CD4-positive, alpha-beta T cell treated with Interleukin-17A for 1 hour (primary cell): ENCODE measurements around the gene DHX29.

Experiments
- DNase-seq: peaks from one replicate; pipeline ENCODE4 v3.0.0-alpha.2; 2020

Gene DHX29

DNA sequence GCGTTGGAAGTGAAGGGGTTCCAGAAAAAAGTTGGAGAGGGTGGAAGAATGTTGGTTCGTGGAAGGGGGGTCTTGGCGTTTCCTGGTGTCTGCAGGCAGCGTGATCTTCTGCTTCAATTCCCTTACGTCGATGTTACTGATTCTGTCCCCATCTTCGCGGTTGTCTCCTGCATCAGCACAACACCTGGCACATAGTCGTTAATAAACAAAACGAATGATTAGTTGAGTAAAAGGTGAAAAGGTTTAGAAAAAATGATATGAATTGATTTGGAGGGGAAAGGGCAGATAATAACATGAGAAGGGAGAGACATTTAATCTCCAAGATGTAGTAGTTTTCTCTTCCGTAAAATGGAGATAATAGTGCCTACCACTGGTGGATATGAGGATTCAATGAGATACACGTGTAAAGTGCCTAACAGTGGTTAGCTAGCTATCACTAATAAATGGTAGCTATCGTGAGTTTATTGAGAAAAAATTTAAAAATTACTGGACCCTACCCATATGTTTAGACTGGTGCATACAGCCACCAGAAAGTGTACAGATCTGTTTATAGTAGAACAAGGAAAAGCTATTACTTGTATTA is 851 bp upstream of the DHX29 start:
- DNase-seq, result peak; percentile 38

DNA sequence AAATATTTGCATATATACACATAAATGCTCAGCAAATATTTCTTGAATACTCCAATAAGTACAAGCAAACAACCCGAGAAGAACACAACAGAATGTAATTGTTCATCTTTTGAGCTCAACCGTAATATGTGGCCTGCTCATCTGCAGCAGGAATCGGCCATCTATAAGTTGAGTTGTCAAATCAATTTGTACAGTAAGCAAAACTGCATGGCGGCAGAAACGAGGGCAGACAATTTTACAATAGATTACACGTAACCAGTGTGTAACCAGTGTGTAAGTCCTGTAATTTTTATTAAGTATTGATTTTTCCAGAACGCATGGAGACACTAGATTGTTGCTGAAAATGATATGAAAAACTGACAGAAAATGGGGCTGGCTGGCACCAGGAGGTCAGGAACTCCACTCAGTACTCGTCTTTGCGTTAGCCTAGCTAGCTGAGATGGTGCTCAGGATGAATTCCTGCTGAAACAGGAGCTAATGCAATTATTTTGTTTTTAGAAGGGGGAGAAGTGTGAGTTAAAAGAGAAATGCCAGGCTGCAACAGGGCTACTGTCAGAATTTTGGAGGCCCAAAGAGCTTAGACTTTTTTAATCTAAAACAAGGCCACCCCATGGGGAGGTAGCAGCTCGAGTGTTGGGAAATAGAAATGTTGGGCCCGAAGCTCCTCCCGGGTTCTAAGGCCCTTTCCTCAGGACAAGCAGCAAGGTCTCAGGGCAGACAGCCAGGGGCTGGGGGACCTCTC is 682 bp downstream of the DHX29 start:
- DNase-seq, result no peak

DNA sequence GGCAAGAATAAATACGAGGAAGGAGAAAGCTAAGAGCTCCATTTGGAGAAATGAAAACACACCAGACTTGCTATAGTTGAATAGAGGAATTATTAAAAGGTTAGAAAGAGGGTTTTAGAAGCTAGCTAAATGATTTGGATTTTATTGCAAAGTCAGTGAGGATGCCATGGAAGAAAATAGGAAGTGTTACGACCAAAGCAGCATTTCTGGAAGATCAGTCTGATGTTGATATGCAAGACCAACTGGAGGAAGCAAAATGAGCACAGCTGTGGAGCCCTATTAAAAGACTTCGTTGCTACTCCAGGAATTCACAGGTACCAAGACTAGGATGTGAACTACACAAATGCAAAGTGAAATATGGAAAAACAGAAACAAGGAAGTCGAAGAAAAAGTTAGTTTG is 2.1 kb downstream of the DHX29 start:
- DNase-seq, result no peak

DNA sequence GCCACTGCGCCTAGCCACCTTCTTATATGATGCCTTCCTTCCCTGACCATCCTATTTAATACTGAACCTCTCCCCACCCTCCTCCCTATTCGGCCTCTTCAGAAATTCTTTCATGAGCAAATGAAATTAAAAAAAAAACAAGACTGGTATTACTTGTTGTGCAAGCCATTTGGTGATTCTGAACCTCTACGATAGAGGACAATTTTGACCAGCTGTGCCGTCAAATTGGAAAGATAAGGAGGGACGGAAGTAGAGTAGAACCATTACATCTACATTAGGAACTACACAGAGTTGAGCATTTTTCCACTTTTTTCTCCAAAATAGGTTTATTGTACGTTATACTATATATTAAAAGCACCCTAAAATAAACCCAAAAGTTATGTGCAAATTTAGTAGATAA is 2.9 kb downstream of the DHX29 start:
- DNase-seq, result no peak

DNA sequence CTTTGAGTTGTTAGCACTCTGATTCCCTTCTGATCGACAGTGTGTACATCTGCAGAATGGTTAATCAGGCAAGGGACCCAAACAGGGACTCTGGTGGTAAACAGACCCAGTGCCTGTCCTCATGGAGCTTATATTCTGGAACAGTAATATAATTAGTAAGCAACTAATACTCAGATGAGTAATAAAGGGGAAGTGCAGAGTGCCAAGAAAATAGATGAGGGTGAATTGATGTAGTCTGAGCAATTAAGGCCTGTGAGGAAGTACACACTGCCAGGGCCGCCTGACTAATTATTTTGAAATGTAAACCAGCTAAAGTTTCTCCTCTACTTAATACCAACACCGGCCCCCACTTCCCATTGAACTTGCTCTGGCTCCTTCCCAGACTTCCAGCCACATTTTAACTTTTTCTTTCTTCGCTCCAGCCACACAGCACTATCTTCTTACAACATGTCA is 4.2 kb downstream of the DHX29 start:
- DNase-seq, result no peak

DNA sequence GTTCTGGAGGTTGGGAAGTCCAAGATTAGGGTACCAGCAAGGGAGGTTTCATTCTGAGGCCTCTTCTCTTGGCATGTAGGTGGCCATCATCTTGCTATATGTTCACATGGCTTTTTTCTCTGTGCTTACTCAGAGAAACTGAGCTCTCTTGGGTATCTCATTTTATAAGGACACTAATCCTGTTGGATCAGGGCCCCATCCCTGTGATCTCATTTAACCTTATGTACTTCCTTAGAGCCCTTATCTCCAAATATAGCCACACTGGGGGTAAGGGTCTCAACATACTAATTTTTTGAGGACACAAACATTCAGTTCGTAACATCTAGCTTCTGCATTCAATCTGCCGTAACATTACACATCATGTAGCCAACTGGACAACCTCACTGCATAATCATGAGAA is 6.6 kb downstream of the DHX29 start:
- DNase-seq, result no peak

DNA sequence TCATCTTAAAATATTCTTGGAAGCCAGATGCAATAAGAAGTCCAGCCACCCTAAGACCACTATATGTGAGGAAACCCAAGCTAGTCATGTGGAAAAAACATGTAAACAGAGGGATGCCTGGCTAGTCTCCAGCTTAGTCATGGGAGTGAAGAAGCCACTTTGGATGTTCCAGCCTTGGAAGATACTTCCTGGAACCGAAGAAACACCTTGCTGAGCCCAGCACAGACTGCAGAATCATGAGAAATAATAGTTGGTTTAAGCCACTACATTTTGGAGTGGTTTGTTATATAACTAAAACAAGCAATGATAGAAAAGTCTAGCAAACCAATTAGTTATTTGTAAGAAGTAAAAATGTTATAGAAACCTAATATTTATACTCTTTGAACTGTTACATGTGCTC is 12.6 kb downstream of the DHX29 start:
- no peak for DNase-seq

DNA sequence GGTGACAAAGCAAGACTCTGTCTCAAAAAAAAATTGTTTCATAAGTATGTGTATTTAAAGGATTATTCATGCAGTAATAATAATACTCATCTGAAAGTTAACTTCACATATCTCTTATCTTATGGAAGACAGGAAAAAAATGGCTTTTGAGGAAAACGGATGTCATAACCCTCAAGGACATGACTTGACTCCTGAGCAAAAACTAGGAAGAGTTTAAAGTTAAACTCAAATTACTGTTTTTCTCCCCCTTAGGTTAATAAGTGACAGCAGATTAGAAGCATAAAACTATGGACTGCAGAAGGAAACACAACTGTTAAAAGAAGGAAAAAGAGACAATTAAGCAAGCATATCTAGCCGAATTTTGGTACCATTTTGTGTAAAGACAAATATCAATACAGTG is 16.5 kb downstream of the DHX29 start:
- DNase-seq, result no peak

DNA sequence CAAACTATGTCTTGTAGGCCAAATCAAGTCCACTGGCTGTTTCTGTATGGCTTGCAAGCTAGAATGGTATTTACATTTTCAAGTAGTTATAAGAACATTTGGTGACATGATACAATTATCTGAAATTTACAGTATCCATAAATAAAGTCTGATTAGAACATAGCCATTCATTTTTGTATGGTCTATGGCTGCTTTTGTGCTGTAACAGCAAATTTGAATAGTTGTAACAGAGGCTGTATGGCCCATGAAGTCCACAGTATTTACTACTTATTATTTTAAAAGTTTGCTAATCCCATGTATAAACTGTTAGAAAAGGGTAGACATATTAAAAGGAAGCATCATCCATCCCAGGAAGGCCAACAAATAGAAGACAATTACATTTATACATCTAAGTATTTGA is 17.7 kb downstream of the DHX29 start:
- no peak for DNase-seq

DNA sequence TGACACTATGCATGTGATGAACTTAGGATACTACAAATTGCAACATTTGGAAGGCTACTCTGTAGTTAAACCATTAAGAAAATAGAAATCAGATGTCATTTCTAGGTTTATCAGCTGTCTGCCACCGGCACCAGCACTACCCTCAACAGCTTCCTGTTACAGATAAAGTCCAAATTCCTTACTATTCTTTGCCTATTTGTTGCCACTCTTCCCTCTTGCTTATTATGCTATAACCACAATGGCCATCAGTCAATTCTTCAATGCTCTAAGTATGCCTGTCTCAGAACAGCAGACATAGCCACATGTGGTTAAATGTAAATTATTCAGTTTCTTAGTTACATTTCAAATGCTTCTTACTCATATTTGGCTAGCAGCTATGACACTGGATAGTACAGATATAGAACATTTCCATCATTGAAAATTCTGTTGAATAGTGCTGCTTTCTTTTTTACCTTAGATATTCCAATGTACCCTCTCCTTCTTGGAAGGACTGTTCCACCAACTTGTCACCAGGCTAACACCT is 21.0 kb downstream of the DHX29 start:
- DNase-seq, result no peak

DNA sequence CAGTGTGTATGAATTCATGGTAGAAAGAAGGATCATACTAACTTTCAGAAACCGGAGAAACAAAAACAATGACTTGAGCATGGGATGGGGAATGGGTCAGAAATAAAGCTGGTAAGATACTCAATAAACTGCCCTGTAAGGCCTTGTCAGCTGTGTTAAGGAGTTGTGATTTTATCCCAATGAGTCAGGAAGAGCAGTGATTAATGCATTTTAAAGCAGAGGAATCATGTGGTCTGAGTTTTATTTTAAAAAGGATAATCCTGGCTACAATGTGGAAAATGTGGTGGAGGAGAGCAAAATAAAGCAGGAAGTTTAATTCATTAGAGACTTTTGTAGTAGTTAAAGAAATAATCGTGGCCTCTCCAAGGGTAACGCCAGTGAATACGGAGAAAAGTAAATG is 28.7 kb downstream of the DHX29 start:
- no peak for DNase-seq

DNA sequence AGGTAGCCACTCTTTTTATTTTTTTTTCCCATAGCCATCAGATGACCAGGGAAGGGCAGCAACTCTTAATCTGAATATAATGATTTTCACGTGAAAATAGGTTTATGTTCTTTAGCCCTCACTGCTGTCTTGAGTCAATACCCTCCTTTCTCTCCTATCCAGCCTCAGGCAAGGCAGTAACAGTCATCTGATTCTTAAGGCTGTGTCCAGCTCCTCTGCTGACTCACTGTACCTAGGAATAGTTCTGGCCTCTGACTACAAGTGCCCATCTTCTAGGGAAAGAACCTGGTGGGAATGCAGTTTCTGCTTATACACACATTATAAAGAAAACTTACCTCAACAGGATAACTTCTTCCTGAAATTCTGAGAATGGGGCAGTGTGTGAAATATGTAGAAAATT is 30.7 kb downstream of the DHX29 start:
- DNase-seq, result no peak

DNA sequence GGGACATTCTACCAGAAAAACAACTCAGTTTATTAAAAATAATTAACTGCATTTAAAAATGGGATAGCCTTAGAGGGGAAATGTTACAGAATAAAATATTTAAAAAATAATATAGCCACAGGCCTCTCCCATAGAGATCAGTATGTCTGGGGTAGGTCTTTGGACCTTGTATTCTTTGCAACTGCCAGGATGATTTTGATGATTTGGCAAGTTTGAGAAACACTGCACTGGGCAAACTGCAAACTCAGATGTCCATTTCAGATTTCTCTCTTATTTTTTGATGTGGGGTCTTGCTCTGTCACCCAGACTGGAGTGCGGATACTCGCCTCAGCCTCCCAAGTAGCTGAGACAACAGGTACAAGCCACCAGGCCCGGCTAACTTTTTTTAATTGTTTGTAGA is 49.2 kb downstream of the DHX29 start:
- no peak for DNase-seq

DNA sequence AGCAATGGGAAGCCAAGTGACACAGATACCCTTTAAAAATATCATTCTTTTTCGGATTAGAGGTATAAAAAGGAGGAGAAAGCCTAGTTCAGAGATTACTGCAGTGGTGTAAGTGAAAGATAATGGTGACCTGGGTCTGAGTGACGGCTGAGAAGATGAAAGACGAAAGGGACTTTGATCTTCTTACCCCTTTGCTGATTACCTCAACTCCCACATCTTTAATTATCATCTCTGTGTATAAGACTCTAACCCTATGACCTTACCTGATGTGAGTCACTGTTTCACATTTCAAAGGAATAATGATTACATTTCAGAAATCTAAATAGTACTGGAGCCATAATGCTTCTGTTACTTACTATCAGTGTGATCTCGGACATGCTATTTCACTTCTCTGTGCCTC is 52.7 kb downstream of the DHX29 start:
- no peak for DNase-seq

DNA sequence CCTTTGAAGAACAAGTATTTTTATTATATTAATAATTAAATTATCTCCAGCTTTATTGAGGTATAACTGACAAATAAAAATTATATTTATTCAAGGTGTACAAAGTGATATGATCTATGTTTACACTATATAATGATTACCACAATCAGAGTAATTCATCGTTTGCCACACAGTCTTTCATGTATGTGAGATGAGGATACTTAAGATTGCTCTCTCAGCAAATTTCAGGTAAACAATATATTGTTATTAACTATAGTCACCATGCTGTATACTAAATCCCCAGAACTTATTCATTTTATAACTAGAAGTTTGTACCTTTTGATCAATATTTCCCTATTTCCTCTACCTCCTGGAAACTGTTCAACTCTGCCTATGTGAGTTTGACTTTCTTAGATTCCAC is 57.4 kb downstream of the DHX29 start:
- no peak for DNase-seq

DNA sequence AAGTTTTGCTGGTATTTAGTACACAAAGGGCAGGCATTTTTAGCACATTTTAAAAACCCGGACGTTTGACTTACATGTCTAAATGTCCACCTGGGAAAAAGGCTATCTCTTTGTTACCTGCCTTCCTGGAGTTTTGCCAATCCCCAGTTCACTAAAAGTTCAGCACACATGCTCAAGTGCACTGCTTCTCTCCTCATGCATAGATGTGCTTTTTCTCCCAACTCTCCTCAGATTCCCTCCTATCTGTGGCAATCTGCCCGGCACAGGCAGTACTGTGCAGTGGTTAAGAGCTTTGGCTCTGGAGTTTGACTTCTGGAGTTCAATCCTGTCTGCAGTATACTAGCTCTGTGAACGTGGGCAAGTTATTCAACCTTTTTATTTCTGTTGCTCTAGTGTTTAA is 65.7 kb downstream of the DHX29 start:
- DNase-seq, result no peak

DNA sequence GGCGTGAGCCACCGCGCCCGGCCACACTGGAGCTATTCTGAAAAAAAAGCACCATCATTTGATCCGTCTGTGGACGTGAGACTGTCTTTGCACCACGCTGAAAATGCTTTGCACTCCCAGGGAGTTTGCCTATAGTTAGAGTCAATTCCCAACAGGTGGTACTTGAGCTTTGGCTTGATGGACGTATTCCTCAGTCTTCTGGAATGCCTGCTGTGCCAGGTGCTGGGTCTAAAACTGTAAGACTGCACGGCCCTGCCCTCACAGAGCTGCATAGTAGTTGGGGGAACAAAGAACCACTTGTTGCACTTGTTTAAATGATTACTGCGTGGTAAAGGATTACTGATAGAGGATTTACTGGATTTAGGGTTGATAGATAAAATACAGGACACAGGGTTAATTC is 70.7 kb downstream of the DHX29 start:
- DNase-seq, result no peak

DNA sequence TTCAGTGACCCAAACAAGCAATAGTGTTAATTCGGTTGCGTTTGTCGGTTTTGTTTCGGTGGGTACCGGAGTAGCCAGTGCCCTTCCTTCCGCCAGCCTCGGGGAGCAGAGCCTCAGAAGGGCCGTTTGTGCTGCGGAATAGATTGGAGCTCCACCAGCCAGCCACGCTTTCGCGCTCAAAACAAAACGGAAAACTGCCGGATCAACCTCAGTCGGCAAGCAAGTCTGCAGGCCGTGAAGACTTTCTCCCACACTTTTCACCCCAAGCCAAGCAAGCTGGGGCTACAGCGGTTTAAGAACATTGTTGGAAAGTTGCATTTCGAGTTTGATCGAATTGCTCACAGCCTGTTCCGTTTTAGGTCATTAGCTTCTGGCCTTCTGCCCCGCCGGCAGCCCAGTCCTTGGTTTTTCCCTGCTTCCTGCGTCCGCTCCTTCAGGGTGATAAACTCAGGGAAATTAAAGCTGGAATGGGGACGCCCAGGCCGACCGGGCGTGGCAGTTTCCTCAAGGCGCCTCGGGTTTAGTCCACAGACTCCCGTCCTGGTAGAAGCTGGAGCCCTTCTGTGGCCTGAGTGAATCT is 73.3 kb downstream of the DHX29 start:
- DNase-seq, result no peak

DNA sequence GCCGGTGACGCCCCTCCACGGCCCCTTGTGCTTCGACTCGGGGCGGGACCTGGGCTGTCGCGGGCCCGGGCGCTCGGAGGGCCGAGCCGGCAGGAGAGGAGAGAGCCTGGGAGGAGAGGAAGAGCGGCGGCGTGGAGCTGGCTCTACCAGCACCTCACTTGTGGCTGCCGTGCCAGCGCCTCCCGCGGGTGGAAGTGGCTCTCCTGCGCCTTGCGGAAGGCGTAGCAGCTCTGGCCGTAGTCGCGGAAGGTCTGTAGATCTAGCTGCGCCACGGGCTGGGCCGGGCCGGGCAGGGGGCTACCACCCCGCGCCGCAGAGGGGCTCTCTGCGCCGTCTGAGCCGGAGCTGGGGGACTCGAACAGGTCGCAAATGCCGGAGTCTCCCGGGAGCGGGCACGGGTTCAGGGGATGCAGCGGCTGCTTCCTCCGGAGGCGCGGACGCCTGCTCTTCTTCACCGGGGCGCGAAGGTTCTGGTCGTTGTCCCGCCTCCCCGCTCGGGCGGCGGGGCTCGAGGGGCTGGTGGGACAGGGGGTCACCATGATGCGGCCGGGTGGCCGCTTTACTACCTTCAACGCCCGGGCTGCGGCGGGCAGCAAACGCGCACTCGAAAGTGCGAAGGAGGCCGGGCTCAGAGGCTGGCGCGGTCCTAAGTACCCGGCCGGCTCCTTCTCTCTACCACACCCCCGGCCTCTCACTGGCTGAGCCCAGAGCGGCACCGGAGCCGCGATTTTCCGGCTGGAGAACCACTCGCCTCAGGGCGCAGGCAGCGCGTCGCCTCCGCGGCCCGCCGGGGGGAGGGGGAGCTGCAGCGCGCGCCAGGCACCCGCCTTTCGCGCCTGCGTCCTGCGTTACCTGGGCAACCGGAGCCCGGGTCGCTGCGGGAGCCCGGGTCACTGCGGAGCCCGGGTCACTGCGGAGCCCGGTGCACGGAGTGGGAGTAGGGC is 74.2 kb downstream of the DHX29 start, which contains the start of gene CCNO:
TSS of gene CCNO (minus strand) at position 624 of the 944 bp plus-strand sequence. CDS start at position 539, 85 bp downstream.
- peak; percentile 66 for DNase-seq

DNA sequence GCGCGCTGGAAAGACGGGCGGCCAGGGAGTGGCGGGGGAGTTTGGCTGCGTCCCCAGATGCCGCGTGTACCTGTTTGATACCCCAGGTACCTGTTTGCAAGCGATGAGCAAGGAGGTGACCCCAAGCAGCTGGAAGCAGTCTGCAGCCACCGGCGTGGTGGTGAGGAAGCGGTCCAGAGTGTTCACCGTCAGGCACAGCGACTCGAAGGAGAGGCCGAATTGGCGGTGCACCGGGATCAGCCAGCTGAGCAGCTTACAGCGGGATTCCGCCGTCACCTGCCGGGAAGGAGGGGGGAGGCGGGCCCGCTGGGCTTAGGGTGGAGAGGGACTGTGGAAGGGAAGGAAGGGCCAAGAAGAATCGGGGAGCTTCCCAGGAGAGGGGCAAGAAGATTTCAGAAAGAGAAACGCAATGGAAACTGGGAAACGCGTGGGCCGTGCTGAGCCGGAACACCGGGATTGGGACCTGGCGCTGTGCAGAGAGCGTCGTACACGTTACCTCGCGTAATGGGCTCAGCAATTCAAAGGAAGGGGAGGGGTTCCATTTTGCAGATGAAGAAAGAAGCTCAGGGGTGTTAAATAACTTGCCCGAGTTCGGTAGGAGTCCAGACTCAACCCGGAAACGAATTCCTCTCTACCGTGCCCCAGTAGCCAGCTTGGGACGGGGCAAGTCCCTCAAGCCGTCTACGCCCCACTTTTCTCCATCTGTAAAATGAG is 75.1 kb downstream of the DHX29 start:
- no peak for DNase-seq

DNA sequence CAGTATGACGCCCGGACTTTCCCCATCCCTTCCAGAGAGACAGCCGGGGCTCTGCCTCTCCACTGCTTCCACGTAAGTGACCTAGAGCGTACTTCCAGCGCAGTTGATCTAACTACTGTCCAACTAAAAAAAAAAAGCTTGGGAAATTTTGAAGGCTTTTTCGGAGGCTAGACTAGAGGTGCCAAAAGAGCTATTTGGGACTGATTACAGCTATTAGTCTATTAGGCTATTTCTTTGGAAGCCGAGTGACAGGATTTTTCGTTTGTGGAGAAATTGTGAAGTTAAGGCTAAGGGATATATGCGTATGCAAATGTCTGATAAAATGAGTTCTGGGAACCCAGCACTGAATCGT is 75.6 kb downstream of the DHX29 start:
- no peak for DNase-seq
